NCI-H1930 (cell line): ENCODE results near the gene CENPT.
"Not testable (repeated sequence)": the region's sequence is repeated elsewhere in the genome, so short reads cannot be mapped to it uniquely, and the experiment has no call there.

Experiments used
- DNase-seq, 2 experiments: peaks; one replicate each; lab custom pipeline; 2025; lab: John Stamatoyannopoulos, UW

The CENPT gene

GRCh38 chr16:67877064-67877463 lies 29.6 kb upstream of the CENPT start:
- no peak for DNase-seq

- DNase-seq: no peak
Observed at GRCh38 chr16:67874372-67874771, 26.9 kb upstream of the CENPT start.

- no peak for DNase-seq
Observed at GRCh38 chr16:67873435-67874370, 26.2 kb upstream of the CENPT start.

GRCh38 chr16:67872631-67873434 lies 25.3 kb upstream of the CENPT start, which contains the start of gene EDC4:
Gene EDC4 (plus strand): TSS chr16:67873052. CDS start chr16:67873262, 210 bp downstream.
- peak; percentile 33 to 66 for DNase-seq

- DNase-seq: no peak
Observed at GRCh38 chr16:67872131-67872630, 24.7 kb upstream of the CENPT start.

GRCh38 chr16:67871256-67871655 lies 23.8 kb upstream of the CENPT start:
- no peak for DNase-seq

GRCh38 chr16:67869653-67870052 lies 22.2 kb upstream of the CENPT start:
- DNase-seq: no peak

- DNase-seq: no peak
Observed at GRCh38 chr16:67868290-67868689, 20.8 kb upstream of the CENPT start.

- no peak for DNase-seq
Observed at GRCh38 chr16:67865318-67865717, 17.8 kb upstream of the CENPT start.

GRCh38 chr16:67864594-67864993 lies 17.1 kb upstream of the CENPT start:
- DNase-seq: no peak

- not testable (repeated sequence) for DNase-seq
Observed at GRCh38 chr16:67864044-67864443, 16.6 kb upstream of the CENPT start.

GRCh38 chr16:67862623-67863583 lies 15.4 kb upstream of the CENPT start:
- DNase-seq: no peak

- no peak for DNase-seq
Observed at GRCh38 chr16:67861877-67862276, 14.4 kb upstream of the CENPT start.

- DNase-seq: no peak
Observed at GRCh38 chr16:67860589-67861398, 13.3 kb upstream of the CENPT start.

- DNase-seq: no peak
Observed at GRCh38 chr16:67858500-67858899, 11.0 kb upstream of the CENPT start.

- no peak for DNase-seq
Observed at GRCh38 chr16:67857547-67858233, 10.2 kb upstream of the CENPT start.

- no peak for DNase-seq
Observed at GRCh38 chr16:67856927-67857546, 9.5 kb upstream of the CENPT start.

GRCh38 chr16:67855789-67856188 lies 8.3 kb upstream of the CENPT start:
- no peak for DNase-seq

- no peak for DNase-seq
Observed at GRCh38 chr16:67853670-67854069, 6.2 kb upstream of the CENPT start.

GRCh38 chr16:67848118-67848517 lies 625 bp upstream of the CENPT start:
- DNase-seq: no peak
